Measurements from ENCODE around the gene TEX53.

DNA sequence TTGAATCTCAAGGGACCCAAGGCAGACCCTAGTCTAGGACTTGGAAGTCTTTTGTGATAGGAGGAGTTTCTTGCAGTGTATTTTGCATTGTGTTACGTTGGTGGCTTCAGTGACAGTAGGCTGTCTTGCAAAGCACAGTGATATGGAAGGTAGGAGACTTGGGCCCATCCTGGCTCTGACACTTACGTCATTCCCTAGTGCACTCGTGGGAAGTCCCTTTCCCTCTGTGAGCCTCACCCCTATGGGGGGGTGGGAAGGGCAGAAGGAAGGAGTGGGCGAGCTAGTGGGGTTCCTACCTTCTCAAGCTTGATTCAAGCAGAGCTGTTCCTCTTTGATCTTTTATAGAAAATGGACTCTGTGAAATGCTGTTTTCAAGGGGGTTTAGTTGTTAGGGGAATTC lies 9.2 kb upstream of the TEX53 start:
- TF ChIP-seq, protein P1, sequence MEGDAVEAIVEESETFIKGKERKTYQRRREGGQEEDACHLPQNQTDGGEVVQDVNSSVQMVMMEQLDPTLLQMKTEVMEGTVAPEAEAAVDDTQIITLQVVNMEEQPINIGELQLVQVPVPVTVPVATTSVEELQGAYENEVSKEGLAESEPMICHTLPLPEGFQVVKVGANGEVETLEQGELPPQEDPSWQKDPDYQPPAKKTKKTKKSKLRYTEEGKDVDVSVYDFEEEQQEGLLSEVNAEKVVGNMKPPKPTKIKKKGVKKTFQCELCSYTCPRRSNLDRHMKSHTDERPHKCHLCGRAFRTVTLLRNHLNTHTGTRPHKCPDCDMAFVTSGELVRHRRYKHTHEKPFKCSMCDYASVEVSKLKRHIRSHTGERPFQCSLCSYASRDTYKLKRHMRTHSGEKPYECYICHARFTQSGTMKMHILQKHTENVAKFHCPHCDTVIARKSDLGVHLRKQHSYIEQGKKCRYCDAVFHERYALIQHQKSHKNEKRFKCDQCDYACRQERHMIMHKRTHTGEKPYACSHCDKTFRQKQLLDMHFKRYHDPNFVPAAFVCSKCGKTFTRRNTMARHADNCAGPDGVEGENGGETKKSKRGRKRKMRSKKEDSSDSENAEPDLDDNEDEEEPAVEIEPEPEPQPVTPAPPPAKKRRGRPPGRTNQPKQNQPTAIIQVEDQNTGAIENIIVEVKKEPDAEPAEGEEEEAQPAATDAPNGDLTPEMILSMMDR (IDR thresholded peaks at IDR 0.05; ENCODE audit: low read depth, low read length), result no peak
- TF ChIP-seq EZH2phosphoT487 (IDR thresholded peaks at IDR 0.05; ENCODE audit: low read depth), result no peak

All from OCI-LY3 (cell line).